ENCODE measurements around the gene PER2. TPM values are rescaled to one million over a fixed set of nuclear protein-coding genes. Genes with fewer than 3 reads are reported as not detected.
"Not testable (repeated sequence)": the region's sequence is repeated elsewhere in the genome, so short reads cannot be mapped to it uniquely, and the experiment has no call there.

The PER2 gene
- total RNA-seq, 1 donor from 2014 or later = 11.7 TPM

DNA sequence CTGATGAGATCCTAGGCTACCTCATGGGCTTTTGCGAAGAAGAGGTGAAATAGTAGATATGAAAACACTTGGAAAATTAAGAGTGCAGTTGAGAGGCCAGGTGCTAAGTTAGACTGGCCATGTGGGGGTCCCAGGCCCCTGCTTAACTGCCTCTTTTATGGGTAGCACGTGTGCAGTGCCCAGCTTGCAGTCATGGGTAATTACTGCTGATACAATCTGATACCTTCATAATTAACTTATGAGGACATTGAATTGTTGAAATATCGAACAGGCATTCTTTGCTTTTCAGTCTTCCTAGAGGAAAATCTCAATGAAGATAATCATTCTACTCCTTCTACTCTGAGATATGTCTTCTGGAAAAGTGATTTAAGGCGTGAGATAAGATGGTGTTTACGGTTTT lies 43.5 kb upstream of the PER2 start:
- H3K27ac Mint-ChIP-seq = no peak overlapping the region
- H3K9me3 Mint-ChIP-seq = peaks cover 8% of the 10 kb centered on the region
- H3K27me3 Mint-ChIP-seq (ENCODE audit: low read depth) = no peaks in the 10 kb centered on the region
- TF ChIP-seq, protein P1, sequence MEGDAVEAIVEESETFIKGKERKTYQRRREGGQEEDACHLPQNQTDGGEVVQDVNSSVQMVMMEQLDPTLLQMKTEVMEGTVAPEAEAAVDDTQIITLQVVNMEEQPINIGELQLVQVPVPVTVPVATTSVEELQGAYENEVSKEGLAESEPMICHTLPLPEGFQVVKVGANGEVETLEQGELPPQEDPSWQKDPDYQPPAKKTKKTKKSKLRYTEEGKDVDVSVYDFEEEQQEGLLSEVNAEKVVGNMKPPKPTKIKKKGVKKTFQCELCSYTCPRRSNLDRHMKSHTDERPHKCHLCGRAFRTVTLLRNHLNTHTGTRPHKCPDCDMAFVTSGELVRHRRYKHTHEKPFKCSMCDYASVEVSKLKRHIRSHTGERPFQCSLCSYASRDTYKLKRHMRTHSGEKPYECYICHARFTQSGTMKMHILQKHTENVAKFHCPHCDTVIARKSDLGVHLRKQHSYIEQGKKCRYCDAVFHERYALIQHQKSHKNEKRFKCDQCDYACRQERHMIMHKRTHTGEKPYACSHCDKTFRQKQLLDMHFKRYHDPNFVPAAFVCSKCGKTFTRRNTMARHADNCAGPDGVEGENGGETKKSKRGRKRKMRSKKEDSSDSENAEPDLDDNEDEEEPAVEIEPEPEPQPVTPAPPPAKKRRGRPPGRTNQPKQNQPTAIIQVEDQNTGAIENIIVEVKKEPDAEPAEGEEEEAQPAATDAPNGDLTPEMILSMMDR (IDR thresholded peaks at IDR 0.05; ENCODE audit: unreplicated experiment) = no peak
- peaks cover 34% of the 10 kb centered on the region for H3K36me3 Mint-ChIP-seq
- H3K4me1 Mint-ChIP-seq = peaks cover 4% of the 10 kb centered on the region
- no peak for DNase-seq (ENCODE audit: low spot score in 2 of 2, unreplicated experiment in 2 of 2)
- H3K4me3 Mint-ChIP-seq = no peak overlapping the region

DNA sequence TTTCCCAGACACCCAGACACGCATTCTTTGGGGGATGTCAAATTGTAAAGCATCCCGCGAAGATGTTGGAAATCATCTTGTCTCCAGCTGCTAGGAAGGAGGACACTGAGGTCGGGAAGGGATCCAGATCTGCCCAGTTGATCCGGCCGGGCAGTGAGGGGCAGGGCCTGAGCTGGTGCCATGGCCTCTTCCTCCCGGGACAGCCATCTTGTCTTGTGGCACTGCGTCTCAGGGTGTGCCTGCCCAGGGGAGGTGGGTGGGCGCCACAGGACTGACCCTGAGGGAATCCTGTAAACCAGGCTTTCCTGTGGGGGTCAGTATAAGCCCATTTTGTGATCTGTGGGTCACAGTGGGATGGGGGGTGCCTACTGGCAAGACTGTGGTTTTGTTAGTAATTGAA lies 42.0 kb upstream of the PER2 start:
- TF ChIP-seq, protein P1 (IDR thresholded peaks at IDR 0.05; ENCODE audit: unreplicated experiment) = no peak
- Mint-ChIP-seq H3K36me3 (peaks cover 42% of the 10 kb centered on the region), H3K4me3 (no peak overlapping the region), H3K27ac (no peak overlapping the region), H3K9me3 (peaks cover 8% of the 10 kb centered on the region), H3K4me1 (peaks cover 4% of the 10 kb centered on the region), H3K27me3 (ENCODE audit: low read depth) (no peaks in the 10 kb centered on the region)
- DNase-seq (ENCODE audit: low spot score in 2 of 2, unreplicated experiment in 2 of 2) = no peak

DNA sequence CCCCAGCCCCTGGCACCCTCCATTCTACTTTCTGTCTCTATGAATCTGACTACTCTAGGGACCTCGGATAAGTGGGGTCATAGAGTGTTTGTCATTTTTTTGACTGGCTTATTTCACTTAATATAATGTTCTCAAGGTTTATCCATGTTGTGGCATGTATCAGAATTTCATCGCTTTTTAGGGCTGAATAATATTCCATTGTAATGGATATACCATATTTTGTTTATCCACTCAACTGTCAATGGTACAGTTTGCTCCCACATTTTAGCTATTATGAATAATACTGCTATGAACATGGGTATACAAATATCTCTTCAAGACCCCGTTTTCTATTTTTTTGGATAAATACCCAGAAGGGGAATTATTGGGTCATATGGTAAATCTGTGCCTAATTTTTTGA lies 39.3 kb upstream of the PER2 start:
- peaks cover 8% of the 10 kb centered on the region for H3K9me3 Mint-ChIP-seq
- TF ChIP-seq, protein P1 (IDR thresholded peaks at IDR 0.05; ENCODE audit: unreplicated experiment) = no peak
- no peaks in the 10 kb centered on the region for H3K4me1 Mint-ChIP-seq
- DNase-seq (ENCODE audit: low spot score in 2 of 2, unreplicated experiment in 2 of 2) = no peak
- no peak overlapping the region for H3K27ac Mint-ChIP-seq
- H3K4me3 Mint-ChIP-seq = no peak overlapping the region
- no peaks in the 10 kb centered on the region for H3K27me3 Mint-ChIP-seq (ENCODE audit: low read depth)
- peaks cover 48% of the 10 kb centered on the region for H3K36me3 Mint-ChIP-seq

DNA sequence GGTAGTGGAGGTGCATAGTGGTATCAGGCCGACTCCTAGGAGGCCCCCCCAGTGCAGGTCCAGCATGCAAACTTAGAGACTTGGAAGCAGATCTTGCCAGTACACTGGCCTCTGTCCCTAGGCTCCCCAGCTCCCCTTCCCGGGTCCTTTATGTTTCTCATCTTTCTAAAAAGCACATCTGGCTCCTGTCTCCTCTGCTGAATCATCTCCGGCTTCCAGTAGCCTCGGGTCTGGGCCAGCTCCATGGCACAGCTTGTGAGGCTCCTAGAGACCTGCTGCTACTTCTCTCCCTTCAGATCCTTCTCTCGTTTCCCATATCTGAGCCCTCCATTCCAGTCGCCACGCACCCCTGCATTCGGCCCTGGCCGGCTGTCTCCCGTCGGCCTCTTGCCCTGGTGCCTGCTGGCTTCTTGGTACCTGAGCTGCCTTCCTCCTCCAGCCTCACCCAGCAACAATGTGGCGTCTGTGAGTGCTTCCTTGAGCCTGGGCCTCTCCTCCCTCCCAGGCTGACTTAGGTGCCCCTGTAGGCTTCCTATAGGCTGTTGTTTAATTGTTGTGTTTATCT lies 38.5 kb upstream of the PER2 start:
- no peak for DNase-seq (ENCODE audit: low spot score in 2 of 2, unreplicated experiment in 2 of 2)
- TF ChIP-seq, protein P1 (IDR thresholded peaks at IDR 0.05; ENCODE audit: unreplicated experiment) = no peak
- Mint-ChIP-seq H3K27ac (no peak overlapping the region), H3K9me3 (peaks cover 8% of the 10 kb centered on the region), H3K27me3 (ENCODE audit: low read depth) (no peaks in the 10 kb centered on the region), H3K36me3 (peaks cover 48% of the 10 kb centered on the region), H3K4me3 (no peak overlapping the region), H3K4me1 (peaks cover 1% of the 10 kb centered on the region)

DNA sequence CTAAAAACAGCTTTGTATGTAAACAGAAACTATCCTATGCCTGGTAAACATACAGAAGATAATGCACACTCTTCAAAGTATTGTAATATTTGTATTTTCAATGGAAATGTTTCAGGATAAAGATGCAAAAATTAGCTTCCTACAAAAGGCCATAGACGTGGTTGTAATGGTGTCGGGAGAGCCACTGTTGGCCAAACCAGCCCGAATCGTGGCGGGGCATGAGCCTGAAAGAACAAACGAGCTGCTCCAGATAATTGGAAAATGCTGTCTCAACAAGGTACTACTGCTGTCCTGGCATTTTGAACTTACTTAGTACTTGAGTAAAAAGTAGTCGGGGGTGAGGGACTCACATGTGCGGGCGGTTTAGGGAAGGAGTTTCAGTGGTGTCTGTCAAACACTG lies 37.3 kb upstream of the PER2 start:
- TF ChIP-seq, protein P1 (IDR thresholded peaks at IDR 0.05; ENCODE audit: unreplicated experiment) = no peak
- no peak overlapping the region for H3K4me3 Mint-ChIP-seq
- peaks cover 10% of the 10 kb centered on the region for H3K4me1 Mint-ChIP-seq
- H3K9me3 Mint-ChIP-seq = peaks cover 8% of the 10 kb centered on the region
- no peak for DNase-seq (ENCODE audit: low spot score in 2 of 2, unreplicated experiment in 2 of 2)
- no peak overlapping the region for H3K27ac Mint-ChIP-seq
- H3K27me3 Mint-ChIP-seq (ENCODE audit: low read depth) = no peaks in the 10 kb centered on the region
- peaks cover 48% of the 10 kb centered on the region for H3K36me3 Mint-ChIP-seq

DNA sequence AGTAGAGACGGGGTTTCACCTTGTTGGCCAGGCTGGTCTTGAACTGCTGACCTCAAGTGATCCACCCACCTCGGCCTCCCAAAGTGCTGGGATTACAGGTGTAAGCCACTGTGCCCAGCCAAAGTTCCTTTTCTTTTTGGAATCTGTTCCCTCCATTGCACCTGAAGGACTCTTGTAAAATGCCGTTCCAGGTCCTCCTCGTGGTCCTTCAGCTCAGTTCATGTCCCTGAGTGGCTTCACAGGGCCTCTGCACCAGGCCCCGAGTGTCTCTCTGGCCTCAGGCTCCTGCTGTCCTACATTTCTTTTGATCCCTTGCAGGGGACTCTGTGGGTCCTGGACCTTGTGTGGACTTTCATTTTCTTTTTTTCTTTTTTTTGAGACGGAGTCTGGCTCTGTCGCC lies 35.8 kb upstream of the PER2 start:
- DNase-seq (ENCODE audit: low spot score in 2 of 2, unreplicated experiment in 2 of 2); H3K27ac Mint-ChIP-seq; H3K27me3 Mint-ChIP-seq (ENCODE audit: low read depth); H3K9me3 Mint-ChIP-seq; H3K4me3 Mint-ChIP-seq: not testable (repeated sequence)
- Mint-ChIP-seq H3K4me1 (peaks cover 13% of the 10 kb centered on the region), H3K36me3 (peaks cover 41% of the 10 kb centered on the region)

Data from mesothelial cell of epicardium (in vitro differentiated cells).